ENCODE data around the gene MRPL41. TPM values are rescaled to one million over a fixed set of nuclear protein-coding genes. Genes with fewer than 3 reads are reported as not detected.
"Not testable (repeated sequence)": the region's sequence is repeated elsewhere in the genome, so short reads cannot be mapped to it uniquely, and the experiment has no call there.

MRPL41 gene
- total RNA-seq, 4 donors from 2014 or later, result 46.5 to 65.1 (median 55.8) TPM

DNA sequence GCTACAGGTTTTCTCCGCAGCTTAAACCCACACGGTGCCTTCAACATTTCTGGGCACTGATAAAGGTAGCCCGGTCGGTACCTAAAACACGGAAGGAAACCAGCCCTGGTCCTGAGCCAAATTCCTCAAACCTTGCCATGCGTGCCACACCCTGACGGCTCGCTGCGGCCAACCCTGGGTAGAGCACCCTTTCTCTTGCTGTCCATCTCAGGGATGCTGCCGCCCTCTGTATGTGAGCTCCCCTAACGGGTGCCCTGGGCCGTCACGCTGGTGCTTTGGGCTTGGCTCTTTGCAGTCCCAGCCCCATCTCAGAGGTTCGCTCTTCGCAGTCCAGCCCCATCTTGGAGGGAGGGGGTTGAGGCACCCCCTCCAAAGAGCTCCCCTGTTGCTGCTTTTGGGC is 45.4 kb upstream of the MRPL41 start:
- 83% methylated on average over 5 of the region's 15 CpGs; no CpG with 5 or more reads in 1 of the 2 donors for WGBS, 2 donors (ENCODE audit: low coverage in 1 of 2)
- Histone ChIP-seq H3K27ac (no peak overlapping the region), H3K4me3 (no peak overlapping the region), H3K27me3 (no peaks in the 10 kb centered on the region), H3K9me3 (no peaks in the 10 kb centered on the region), H3K36me3 (peaks cover 0 to 21% of the 10 kb centered on the region in 2 donors), H3K4me1 (no peaks in the 10 kb centered on the region)
- TF ChIP-seq POLR2AphosphoS5 (IDR thresholded peaks at IDR 0.05) (no peak), EP300 (IDR thresholded peaks at IDR 0.05) (no peak), POLR2A (IDR thresholded peaks at IDR 0.05) (no peak)
- TF ChIP-seq, protein P1, sequence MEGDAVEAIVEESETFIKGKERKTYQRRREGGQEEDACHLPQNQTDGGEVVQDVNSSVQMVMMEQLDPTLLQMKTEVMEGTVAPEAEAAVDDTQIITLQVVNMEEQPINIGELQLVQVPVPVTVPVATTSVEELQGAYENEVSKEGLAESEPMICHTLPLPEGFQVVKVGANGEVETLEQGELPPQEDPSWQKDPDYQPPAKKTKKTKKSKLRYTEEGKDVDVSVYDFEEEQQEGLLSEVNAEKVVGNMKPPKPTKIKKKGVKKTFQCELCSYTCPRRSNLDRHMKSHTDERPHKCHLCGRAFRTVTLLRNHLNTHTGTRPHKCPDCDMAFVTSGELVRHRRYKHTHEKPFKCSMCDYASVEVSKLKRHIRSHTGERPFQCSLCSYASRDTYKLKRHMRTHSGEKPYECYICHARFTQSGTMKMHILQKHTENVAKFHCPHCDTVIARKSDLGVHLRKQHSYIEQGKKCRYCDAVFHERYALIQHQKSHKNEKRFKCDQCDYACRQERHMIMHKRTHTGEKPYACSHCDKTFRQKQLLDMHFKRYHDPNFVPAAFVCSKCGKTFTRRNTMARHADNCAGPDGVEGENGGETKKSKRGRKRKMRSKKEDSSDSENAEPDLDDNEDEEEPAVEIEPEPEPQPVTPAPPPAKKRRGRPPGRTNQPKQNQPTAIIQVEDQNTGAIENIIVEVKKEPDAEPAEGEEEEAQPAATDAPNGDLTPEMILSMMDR (IDR thresholded peaks at IDR 0.05), result no peak
- ATAC-seq, result no peak

DNA sequence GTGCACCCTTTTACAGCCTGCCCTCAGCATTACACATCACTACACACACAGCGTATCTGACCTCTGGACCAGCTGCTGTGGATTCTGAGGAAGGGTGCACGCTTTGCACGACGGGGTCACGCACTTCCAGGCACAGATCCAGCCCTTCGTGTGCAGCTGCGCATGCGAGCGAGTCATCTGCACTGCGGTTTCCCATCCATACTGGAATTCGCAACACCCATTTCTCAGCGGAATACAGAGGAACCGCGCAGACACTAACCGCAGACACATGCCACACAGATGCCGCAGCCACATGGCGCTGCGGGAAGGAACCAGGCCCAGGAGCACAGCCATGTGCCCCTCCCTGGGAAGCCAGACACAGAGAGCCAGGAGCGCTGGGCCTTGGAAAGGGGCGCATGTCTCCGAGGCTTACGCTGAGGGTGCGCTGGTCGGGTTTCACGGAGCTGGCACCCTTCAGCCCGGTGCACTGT is 44.9 kb upstream of the MRPL41 start:
- Histone ChIP-seq H3K27ac (no peak overlapping the region), H3K9me3 (no peaks in the 10 kb centered on the region), H3K36me3 (peaks cover 0 to 22% of the 10 kb centered on the region in 2 donors), H3K27me3 (no peaks in the 10 kb centered on the region), H3K4me3 (no peak overlapping the region), H3K4me1 (no peaks in the 10 kb centered on the region)
- TF ChIP-seq EP300 (IDR thresholded peaks at IDR 0.05) (no peak), POLR2A (IDR thresholded peaks at IDR 0.05) (no peak), POLR2AphosphoS5 (IDR thresholded peaks at IDR 0.05) (no peak)
- TF ChIP-seq, protein P1 (IDR thresholded peaks at IDR 0.05), result no peak
- ATAC-seq, result no peak
- no CpG with 5 or more reads among the region's 26 CpGs for WGBS, 2 donors (ENCODE audit: low coverage in 1 of 2)

DNA sequence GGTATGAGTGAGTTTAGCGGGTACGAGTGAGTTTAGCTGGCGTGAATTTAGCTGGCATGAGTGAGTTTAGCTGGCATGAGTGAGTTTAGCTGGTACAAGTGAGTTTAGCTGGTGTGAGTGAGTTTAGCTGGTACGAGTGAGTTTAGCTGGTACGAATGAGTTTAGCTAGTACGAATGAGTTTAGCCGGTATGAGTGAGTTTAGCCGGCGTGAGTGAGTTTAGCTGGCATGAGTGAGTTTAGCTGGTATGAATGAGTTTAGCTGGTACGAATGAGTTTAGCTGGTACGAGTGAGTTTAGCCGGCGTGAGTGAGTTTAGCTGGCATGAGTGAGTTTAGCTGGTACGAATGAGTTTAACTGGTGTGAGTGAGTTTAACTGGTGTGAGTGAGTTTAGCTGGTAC is 42.5 kb upstream of the MRPL41 start:
- Histone ChIP-seq H3K4me3 (no peak overlapping the region), H3K36me3 (peaks cover 0 to 34% of the 10 kb centered on the region in 2 donors), H3K27me3 (no peaks in the 10 kb centered on the region), H3K27ac (no peak overlapping the region), H3K9me3 (no peaks in the 10 kb centered on the region), H3K4me1 (no peaks in the 10 kb centered on the region)
- WGBS, 2 donors (ENCODE audit: low coverage in 1 of 2), result 81 to 86% methylated on average over 12 to 14 of the region's 14 CpGs
- ATAC-seq, result no peak
- no peak for TF ChIP-seq POLR2A (IDR thresholded peaks at IDR 0.05)
- TF ChIP-seq, protein P1 (IDR thresholded peaks at IDR 0.05), result no peak
- TF ChIP-seq POLR2AphosphoS5 (IDR thresholded peaks at IDR 0.05), result no peak
- no peak for TF ChIP-seq EP300 (IDR thresholded peaks at IDR 0.05)

DNA sequence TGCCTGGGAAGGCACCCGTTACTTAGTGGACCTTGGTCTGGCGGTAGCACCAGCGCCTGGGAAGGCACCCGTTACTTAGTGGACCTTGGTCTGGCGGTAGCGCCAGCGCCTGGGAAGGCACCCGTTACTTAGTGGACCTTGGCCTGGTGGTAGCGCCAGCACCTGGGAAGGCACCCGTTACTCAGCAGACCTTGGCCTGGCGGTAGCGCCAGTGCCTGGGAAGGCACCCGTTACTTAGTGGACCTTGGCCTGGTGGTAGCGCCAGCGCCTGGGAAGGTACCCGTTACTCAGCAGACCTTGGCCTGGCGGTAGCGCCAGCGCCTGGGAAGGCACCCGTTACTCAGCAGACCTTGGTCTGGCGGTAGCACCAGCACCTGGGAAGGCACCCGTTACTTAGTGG is 40.6 kb upstream of the MRPL41 start:
- not testable (repeated sequence) for H3K4me1 ChIP-seq, H3K27me3 ChIP-seq, ATAC-seq, H3K27ac ChIP-seq, H3K9me3 ChIP-seq, H3K4me3 ChIP-seq
- 89 to 90% methylated on average over 2 to 7 of the region's 22 CpGs for WGBS, 2 donors (ENCODE audit: low coverage in 1 of 2)
- H3K36me3 ChIP-seq, result peaks cover 0 to 37% of the 10 kb centered on the region in 2 donors

DNA sequence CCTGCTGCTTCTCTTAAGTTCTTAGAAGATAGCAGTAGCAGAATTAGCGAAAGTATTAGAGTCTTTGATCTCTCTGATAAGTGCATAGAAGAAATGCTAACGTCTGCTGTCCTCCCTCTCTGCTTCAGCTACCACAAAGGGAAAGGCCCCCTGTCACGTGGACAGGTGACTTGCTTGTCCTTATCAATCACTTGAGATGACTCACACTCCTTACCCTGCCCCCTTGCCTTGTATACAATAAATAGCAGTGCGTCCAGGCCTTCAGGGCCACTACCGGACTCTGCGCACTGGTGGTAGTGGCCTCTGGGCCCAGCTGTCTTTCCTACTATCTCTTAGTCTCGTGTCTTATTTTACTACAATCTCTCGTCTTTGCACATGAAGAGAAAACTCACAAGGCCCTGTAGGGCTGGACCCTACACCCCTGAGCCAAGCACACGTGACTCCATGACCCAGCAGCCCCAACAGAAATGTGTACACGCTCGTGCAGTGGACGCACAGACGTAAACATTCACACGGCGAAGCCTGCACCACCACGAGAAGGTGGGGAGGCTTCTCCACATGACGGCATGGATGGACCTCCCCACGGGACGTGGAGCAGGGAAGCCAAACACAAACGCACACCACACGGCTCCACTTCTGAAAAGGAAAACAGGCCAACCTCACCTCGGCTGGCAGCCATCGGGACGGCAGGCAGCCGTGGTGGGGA is 39.8 kb upstream of the MRPL41 start:
- Histone ChIP-seq H3K4me3 (no peak overlapping the region), H3K27me3 (no peaks in the 10 kb centered on the region), H3K9me3 (no peaks in the 10 kb centered on the region), H3K4me1 (no peaks in the 10 kb centered on the region), H3K27ac (no peak overlapping the region), H3K36me3 (peaks cover 0 to 37% of the 10 kb centered on the region in 2 donors)
- no peak for ATAC-seq
- TF ChIP-seq POLR2A (IDR thresholded peaks at IDR 0.05), result no peak
- no peak for TF ChIP-seq EP300 (IDR thresholded peaks at IDR 0.05)
- TF ChIP-seq, protein P1 (IDR thresholded peaks at IDR 0.05), result no peak
- TF ChIP-seq POLR2AphosphoS5 (IDR thresholded peaks at IDR 0.05), result no peak
- WGBS, 2 donors (ENCODE audit: low coverage in 1 of 2), result 71 to 93% methylated on average over 4 to 6 of the region's 25 CpGs

DNA sequence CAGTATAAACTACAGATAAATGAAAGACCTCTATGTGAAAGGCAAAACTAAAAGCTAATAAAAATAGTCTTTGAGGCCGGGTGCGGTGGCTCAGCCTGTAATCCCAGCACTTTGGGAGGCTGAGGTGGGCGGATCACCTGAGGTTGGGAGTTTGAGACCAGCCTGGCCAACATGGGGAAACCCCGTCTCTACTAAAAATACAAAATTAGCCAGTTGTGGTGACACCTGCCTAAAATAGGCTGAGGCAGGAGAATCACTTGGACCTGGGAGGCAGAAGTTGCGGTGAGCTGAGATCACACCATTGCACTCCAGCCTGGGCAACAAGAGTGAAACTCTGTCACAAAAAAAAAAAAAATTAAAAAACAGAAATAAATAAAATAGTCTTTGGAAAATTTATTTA is 38.5 kb upstream of the MRPL41 start:
- H3K27me3 ChIP-seq, H3K9me3 ChIP-seq, H3K4me1 ChIP-seq, ATAC-seq, H3K27ac ChIP-seq, H3K4me3 ChIP-seq: not testable (repeated sequence)
- H3K36me3 ChIP-seq, result peaks cover 0 to 37% of the 10 kb centered on the region in 2 donors
- 82% methylated on average over 4 of the region's 5 CpGs; no CpG with 5 or more reads in 1 of the 2 donors for WGBS, 2 donors (ENCODE audit: low coverage in 1 of 2)

DNA sequence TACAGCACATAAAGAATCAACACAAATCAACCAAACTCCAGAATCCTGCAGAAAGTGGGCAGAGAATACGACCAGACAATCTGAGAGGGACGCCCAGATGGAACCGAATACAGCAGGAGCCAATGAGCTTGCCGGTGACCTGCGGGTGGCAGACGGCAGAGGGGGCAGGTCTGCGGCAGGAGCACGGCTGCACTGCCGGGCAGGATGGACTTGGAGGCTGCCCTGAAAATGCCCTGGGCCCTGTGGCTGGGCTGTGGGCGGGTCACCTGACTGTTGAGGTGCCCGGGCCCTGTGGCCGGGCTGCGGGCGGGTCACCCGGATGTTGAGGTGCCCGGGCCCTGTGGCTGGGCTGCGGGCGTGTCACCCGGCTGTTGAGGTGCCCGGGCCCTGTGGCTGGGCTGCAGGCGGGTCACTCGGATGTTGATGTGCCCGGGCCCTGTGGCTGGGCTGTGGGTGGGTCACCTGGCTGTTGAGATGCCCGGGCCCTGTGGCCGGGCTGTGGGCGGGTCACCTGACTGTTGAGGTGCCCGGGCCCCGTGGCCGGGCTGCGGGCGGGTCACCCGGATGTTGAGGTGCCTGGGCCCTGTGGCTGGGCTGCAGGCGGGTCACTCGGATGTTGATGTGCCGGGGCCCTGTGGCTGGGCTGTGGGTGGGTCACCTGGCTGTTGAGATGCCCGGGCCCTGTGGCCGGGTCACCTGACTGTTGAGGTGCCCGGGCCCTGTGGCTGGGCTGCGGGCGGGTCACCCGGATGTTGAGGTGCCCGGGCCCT is 37.7 kb upstream of the MRPL41 start:
- WGBS, 2 donors (ENCODE audit: low coverage in 1 of 2), result 66% methylated on average over 8 of the region's 42 CpGs; no CpG with 5 or more reads in 1 of the 2 donors
- not testable (repeated sequence) for H3K27ac ChIP-seq, H3K4me1 ChIP-seq, H3K9me3 ChIP-seq, H3K4me3 ChIP-seq, H3K27me3 ChIP-seq, ATAC-seq
- H3K36me3 ChIP-seq, result peaks cover 0 to 35% of the 10 kb centered on the region in 2 donors

Data from gastroesophageal sphincter (tissue), 4 donors.